NCI-H2171 (cell line): Measurements from ENCODE around the gene RNF133.

Source experiments
- DNase-seq: peaks from one replicate; lab custom pipeline; 2025; lab: John Stamatoyannopoulos, UW

Gene RNF133

GRCh38 chr7:122699017-122699416, at the start of gene RNF133:
Gene RNF133 (minus strand): TSS chr7:122699117. CDS start chr7:122698918, 199 bp downstream.
- no peak for DNase-seq

- peak; percentile 57 for DNase-seq
Observed at GRCh38 chr7:122748195-122748594, 49.3 kb upstream of the RNF133 start.

- no peak for DNase-seq
Observed at GRCh38 chr7:122746948-122747347, 48.0 kb upstream of the RNF133 start.

GRCh38 chr7:122743211-122743610, 44.3 kb upstream of the RNF133 start:
- DNase-seq, result no peak

- no peak for DNase-seq
Observed at GRCh38 chr7:122738947-122739346, 40.0 kb upstream of the RNF133 start.

- DNase-seq, result no peak
Observed at GRCh38 chr7:122736183-122736582, 37.3 kb upstream of the RNF133 start.

- no peak for DNase-seq
Observed at GRCh38 chr7:122727759-122728158, 28.8 kb upstream of the RNF133 start.

GRCh38 chr7:122727354-122727753, 28.4 kb upstream of the RNF133 start:
- DNase-seq, result no peak

- no peak for DNase-seq
Observed at GRCh38 chr7:122726881-122727280, 28.0 kb upstream of the RNF133 start.

GRCh38 chr7:122724366-122724765, 25.4 kb upstream of the RNF133 start:
- no peak for DNase-seq

- DNase-seq, result no peak
Observed at GRCh38 chr7:122719010-122719578, 20.2 kb upstream of the RNF133 start.

- DNase-seq, result no peak
Observed at GRCh38 chr7:122717356-122718089, 18.6 kb upstream of the RNF133 start.

GRCh38 chr7:122715183-122715582, 16.3 kb upstream of the RNF133 start:
- no peak for DNase-seq

GRCh38 chr7:122710916-122711315, 12.0 kb upstream of the RNF133 start:
- DNase-seq, result no peak

- no peak for DNase-seq
Observed at GRCh38 chr7:122709930-122710646, 11.2 kb upstream of the RNF133 start.

- no peak for DNase-seq
Observed at GRCh38 chr7:122706836-122707235, 7.9 kb upstream of the RNF133 start.

- DNase-seq, result no peak
Observed at GRCh38 chr7:122702872-122703510, 4.1 kb upstream of the RNF133 start, which contains the start of gene RNF148. Gene RNF148 (minus strand): TSS chr7:122702922. CDS start chr7:122702750, 172 bp downstream.

GRCh38 chr7:122695816-122696215, 3.1 kb downstream of the RNF133 start:
- DNase-seq, result no peak

- DNase-seq, result no peak
Observed at GRCh38 chr7:122694697-122695096, 4.2 kb downstream of the RNF133 start.

GRCh38 chr7:122692769-122693309, 6.1 kb downstream of the RNF133 start:
- DNase-seq, result no peak

GRCh38 chr7:122691569-122692235, 7.2 kb downstream of the RNF133 start:
- no peak for DNase-seq
